PC-3 (cell line): ENCODE results near the gene ETV3. TPM values are rescaled to one million over a fixed set of nuclear protein-coding genes. Genes with fewer than 3 reads are reported as not detected.
A peak's percentile ranks its signal among the peaks of the same experiment; 100 is the strongest.

Experiments used
- ATAC-seq: fragments of 200-7000 bp; cut with Tn5 transposase; 2 replicates; pipeline ENCODE4 v1.9.1; 2020; ENCODE audit warnings: mild to moderate bottlenecking, moderate library complexity
- BruUV-seq: library from RNA; stranded (reverse); fragments of 400-500 nt; replicated peaks from 2 replicates; lab custom pipeline; 2021; lab: Mats Ljungman, UMichigan
- CTCF ChIA-PET: fragments of 300-600 bp; sonication (Branson Sonifier 250); formaldehyde crosslinking; loops from one replicate; lab custom pipeline; 2022; ENCODE audit warnings: antibody characterized with exemption; lab: Charles Lee
- POLR2A ChIA-PET: fragments of 300-600 bp; sonication (Branson Sonifier 250); formaldehyde crosslinking; loops from one replicate; lab custom pipeline; 2022; ENCODE audit warnings: antibody characterized with exemption; ENCODE audit not compliant: unreplicated experiment; lab: Charles Lee
- DNase-seq: peaks from one replicate; pipeline ENCODE4 v3.0.0-alpha.2; 2015
- H2AFZ ChIP-seq: fragments of 300-600 bp; sonication (generic); 2 replicates; pipeline ENCODE4 v1.6.0; 2016; ENCODE audit warnings: antibody characterized with exemption, low read length
- H3F3A ChIP-seq: fragments of 300-600 bp; sonication (generic); one replicate; pipeline ENCODE4 v1.6.0; 2017; ENCODE audit warnings: antibody characterized with exemption, low read length, control low read depth, mild to moderate bottlenecking; ENCODE audit not compliant: unreplicated experiment
- H3K27ac ChIP-seq: fragments of 300-600 bp; sonication (generic); 2 replicates; pipeline ENCODE4 v1.5.1; 2016; ENCODE audit warnings: mild to moderate bottlenecking, low read length
- H3K27me3 ChIP-seq: fragments of 300-600 bp; sonication (generic); 2 replicates; pipeline ENCODE4 v1.6.1; 2016; ENCODE audit warnings: low read length, mixed read lengths
- H3K36me3 ChIP-seq: fragments of 300-600 bp; sonication (generic); 2 replicates; pipeline ENCODE4 v1.6.1; 2016; ENCODE audit warnings: low read depth, mixed run types, low read length, mixed read lengths
- H3K4me1 ChIP-seq: fragments of 300-600 bp; sonication (generic); 2 replicates; pipeline ENCODE4 v1.5.1; 2016; ENCODE audit warnings: low read length; ENCODE audit not compliant: insufficient read depth
- H3K4me2 ChIP-seq: fragments of 300-600 bp; sonication (generic); 2 replicates; pipeline ENCODE4 v1.6.0; 2016; ENCODE audit warnings: low read length
- H3K4me3 ChIP-seq: fragments of 300-600 bp; sonication (generic); 2 replicates; pipeline ENCODE4 v1.5.1; 2016; ENCODE audit warnings: mild to moderate bottlenecking, low read length, mixed read lengths
- H3K79me2 ChIP-seq: fragments of 300-600 bp; sonication (generic); 2 replicates; pipeline ENCODE4 v1.6.1; 2017; ENCODE audit warnings: low read length, mixed read lengths
- H3K9ac ChIP-seq: fragments of 300-600 bp; sonication (generic); 2 replicates; pipeline ENCODE4 v1.6.0; 2016; ENCODE audit warnings: mild to moderate bottlenecking, low read length
- H3K9me2 ChIP-seq: fragments of 300-600 bp; sonication (generic); replicated peaks from 2 replicates; pipeline ENCODE4 v1.6.1; 2016; ENCODE audit warnings: mixed run types, low read length, mixed read lengths
- H3K9me3 ChIP-seq: fragments of 300-600 bp; sonication (generic); 2 replicates; pipeline ENCODE4 v1.6.1; 2016; ENCODE audit warnings: low read length, mixed read lengths
- H4K20me1 ChIP-seq: fragments of 300-600 bp; sonication (generic); 2 replicates; pipeline ENCODE4 v1.6.1; 2016; ENCODE audit warnings: low read length, mixed read lengths
- CTCF ChIP-seq: fragments of 300-600 bp; sonication (generic); conservative IDR thresholded peaks from 2 replicates; pipeline ENCODE4 v1.5.1; 2017; ENCODE audit warnings: antibody characterized with exemption, low read depth, mild to moderate bottlenecking, low read length
- EZH2 ChIP-seq: fragments of 300-600 bp; sonication (generic); IDR thresholded peaks from one replicate; pipeline ENCODE4 v1.6.1; 2017; ENCODE audit warnings: antibody characterized with exemption, mild to moderate bottlenecking, low read length; ENCODE audit not compliant: unreplicated experiment
- EZH2phosphoT487 ChIP-seq: fragments of 300-600 bp; sonication (generic); IDR thresholded peaks from 2 replicates; pipeline ENCODE4 v1.6.1; 2018; ENCODE audit warnings: mild to moderate bottlenecking, antibody characterized with exemption, low read length, borderline replicate concordance
- intact Hi-C: fragments of 100-400 bp; cut with micrococcal nuclease; formaldehyde crosslinking; loops from 2 replicates; pipeline ENCODE4 v1.9.0; 2023
- total RNA-seq: library from RNA; depleted of rRNA; stranded (reverse); fragments of >200 nt; gene quantifications from 2 replicates; pipeline ENCODE4 v1.2.3, GENCODE V29; 2014

ETV3 gene
- total RNA-seq, 1 experiment from 2014 or later: 12.2 TPM

GRCh38 chr1:157090196-157090647, 48.0 kb downstream of the ETV3 start:
- 0 out of 2 replicates have a peak, but pooled peaks cover 3% of the 10 kb centered on the region for H3K4me1 ChIP-seq
- no peaks in the 10 kb centered on the region for H3K9me2 ChIP-seq
- H2AFZ ChIP-seq: no peak overlapping the region
- H3K27ac ChIP-seq: no peak overlapping the region
- no peaks in the 10 kb centered on the region for H3F3A ChIP-seq
- DNase-seq (peak; percentile 94), ATAC-seq (peak; percentile 98)
- no peak for TF ChIP-seq EZH2
- peak; percentile 99 for TF ChIP-seq CTCF
- H3K4me2 ChIP-seq: no peak overlapping the region
- no TSS peak for BruUV-seq
- no peaks in the 10 kb centered on the region for H3K9me3 ChIP-seq
- no peaks in the 10 kb centered on the region for H4K20me1 ChIP-seq
- intact Hi-C loops: loop anchor here (1.0 kb wide), 1 partner anchor 66 kb away; no protein-coding TSS in a partner anchor
- H3K79me2 ChIP-seq: no peaks in the 10 kb centered on the region
- ChIA-PET POLR2A (no interaction called here), CTCF (interaction anchor here (0.6 to 2.0 kb wide), 10 partner anchors 9 to 675 kb away, joined by 3 to 72 read pairs (median 3); partner anchors contain the start of gene ETV3)
- no peaks in the 10 kb centered on the region for H3K27me3 ChIP-seq
- no peak overlapping the region for H3K4me3 ChIP-seq
- H3K36me3 ChIP-seq: no peaks in the 10 kb centered on the region
- no peak overlapping the region for H3K9ac ChIP-seq

GRCh38 chr1:157089789-157090188, 48.4 kb downstream of the ETV3 start:
- intact Hi-C loops: loop anchor here (1.0 kb wide), 1 partner anchor 67 kb away; no protein-coding TSS in a partner anchor
- 0 out of 2 replicates have a peak, but pooled peaks cover 3% of the 10 kb centered on the region for H3K4me1 ChIP-seq
- no peak overlapping the region for H3K9ac ChIP-seq
- H3K79me2 ChIP-seq: no peaks in the 10 kb centered on the region
- H3K27ac ChIP-seq: no peak overlapping the region
- no peaks in the 10 kb centered on the region for H3F3A ChIP-seq
- H3K4me3 ChIP-seq: no peak overlapping the region
- ATAC-seq: peak; percentile 42
- no peaks in the 10 kb centered on the region for H3K9me2 ChIP-seq
- TF ChIP-seq EZH2 (no peak), CTCF (no peak), EZH2phosphoT487 (no peak)
- no peaks in the 10 kb centered on the region for H3K27me3 ChIP-seq
- CTCF ChIA-PET: interaction anchor here (0.6 to 2.0 kb wide), 10 partner anchors 9 to 675 kb away, joined by 3 to 72 read pairs (median 3); partner anchors contain the start of gene ETV3
- no peaks in the 10 kb centered on the region for H3K36me3 ChIP-seq
- no peaks in the 10 kb centered on the region for H3K9me3 ChIP-seq
- no peak for DNase-seq
- BruUV-seq: no TSS peak
- no peaks in the 10 kb centered on the region for H4K20me1 ChIP-seq
- H2AFZ ChIP-seq: no peak overlapping the region
- no peak overlapping the region for H3K4me2 ChIP-seq
- POLR2A ChIA-PET: no interaction called here

GRCh38 chr1:157088607-157089006, 49.6 kb downstream of the ETV3 start:
- intact Hi-C loops: no loop called here
- H3K9ac ChIP-seq: no peak overlapping the region
- no peak overlapping the region for H3K27ac ChIP-seq
- peaks cover 5% of the 10 kb centered on the region; the same call in 1 of the 2 replicates for H3K27me3 ChIP-seq
- DNase-seq (peak; percentile 25), ATAC-seq (peak; percentile 5; the same call in 1 of the 2 replicates)
- no TSS peak for BruUV-seq
- H4K20me1 ChIP-seq: no peaks in the 10 kb centered on the region
- no peak for TF ChIP-seq EZH2
- TF ChIP-seq EZH2phosphoT487: no peak
- TF ChIP-seq CTCF: no peak
- no peak overlapping the region for H3K4me3 ChIP-seq
- no peaks in the 10 kb centered on the region for H3F3A ChIP-seq
- H3K9me3 ChIP-seq: no peaks in the 10 kb centered on the region
- 0 out of 2 replicates have a peak, but pooled peaks cover 3% of the 10 kb centered on the region for H3K4me1 ChIP-seq
- POLR2A ChIA-PET: no interaction called here
- H3K4me2 ChIP-seq: no peak overlapping the region
- no peak overlapping the region for H2AFZ ChIP-seq
- CTCF ChIA-PET: no interaction called here
- H3K79me2 ChIP-seq: no peaks in the 10 kb centered on the region
- no peaks in the 10 kb centered on the region for H3K36me3 ChIP-seq
- no peaks in the 10 kb centered on the region for H3K9me2 ChIP-seq
